Keratinocyte (primary cell): Measurements from ENCODE around the gene KHSRP.

Experiments used
- EZH2 ChIP-seq: IDR thresholded peaks from one replicate; pipeline ENCODE4 v1.6.1; 2012; ENCODE audit warnings: inconsistent platforms, mild to moderate bottlenecking, low read length, moderate library complexity
- TF ChIP-seq, protein P1 (sequence below), 3 experiments: IDR thresholded peaks in 1 of 3; conservative IDR thresholded peaks in 1 of 3; optimal IDR thresholded peaks in 1 of 3; 2 replicates in 2 of 3; 3 replicates in 1 of 3; pipeline versions ENCODE3 to v1.5.1; 2011; ENCODE audit warnings: low read length in 3 of 3, mild to moderate bottlenecking in 3 of 3, moderate library complexity in 2 of 3, control low read depth in 1 of 3, inconsistent platforms in 1 of 3; ENCODE audit not compliant: insufficient read depth in 2 of 3; ENCODE audit errors: extremely low read depth in 1 of 3

DNA sequence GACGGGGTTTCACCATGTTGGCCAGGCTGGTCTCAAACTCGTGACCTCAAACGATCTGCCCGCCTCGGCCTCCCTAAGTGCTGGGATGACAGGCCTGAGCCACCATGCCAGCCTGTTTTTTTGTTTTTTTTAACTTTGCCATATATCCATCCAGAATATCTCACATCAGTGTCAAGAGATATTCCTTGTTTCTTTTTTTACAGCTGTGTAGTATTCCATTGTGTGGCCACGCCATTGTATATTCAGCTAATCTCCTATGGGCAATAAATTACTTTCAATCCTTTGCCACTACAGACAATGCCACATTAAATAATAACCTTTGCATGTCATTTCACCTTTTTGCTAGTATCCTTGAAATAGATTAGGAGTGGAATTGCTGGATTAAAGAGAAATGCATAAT is 15.3 kb downstream of the KHSRP start:
- no peak for TF ChIP-seq EZH2
- TF ChIP-seq, protein P1, sequence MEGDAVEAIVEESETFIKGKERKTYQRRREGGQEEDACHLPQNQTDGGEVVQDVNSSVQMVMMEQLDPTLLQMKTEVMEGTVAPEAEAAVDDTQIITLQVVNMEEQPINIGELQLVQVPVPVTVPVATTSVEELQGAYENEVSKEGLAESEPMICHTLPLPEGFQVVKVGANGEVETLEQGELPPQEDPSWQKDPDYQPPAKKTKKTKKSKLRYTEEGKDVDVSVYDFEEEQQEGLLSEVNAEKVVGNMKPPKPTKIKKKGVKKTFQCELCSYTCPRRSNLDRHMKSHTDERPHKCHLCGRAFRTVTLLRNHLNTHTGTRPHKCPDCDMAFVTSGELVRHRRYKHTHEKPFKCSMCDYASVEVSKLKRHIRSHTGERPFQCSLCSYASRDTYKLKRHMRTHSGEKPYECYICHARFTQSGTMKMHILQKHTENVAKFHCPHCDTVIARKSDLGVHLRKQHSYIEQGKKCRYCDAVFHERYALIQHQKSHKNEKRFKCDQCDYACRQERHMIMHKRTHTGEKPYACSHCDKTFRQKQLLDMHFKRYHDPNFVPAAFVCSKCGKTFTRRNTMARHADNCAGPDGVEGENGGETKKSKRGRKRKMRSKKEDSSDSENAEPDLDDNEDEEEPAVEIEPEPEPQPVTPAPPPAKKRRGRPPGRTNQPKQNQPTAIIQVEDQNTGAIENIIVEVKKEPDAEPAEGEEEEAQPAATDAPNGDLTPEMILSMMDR (optimal IDR thresholded peaks at IDR 0.05 in 1 of 3, IDR thresholded peaks at IDR 0.05 in 1 of 3, conservative IDR thresholded peaks at IDR 0.05 in 1 of 3; ENCODE audit: extremely low read depth in 1 of 3, insufficient read depth in 2 of 3, low read length in 3 of 3), result no peak
